Body of pancreas (tissue), 4 donors: Measurements from ENCODE around the gene PDZD7. TPM values are rescaled to one million over a fixed set of nuclear protein-coding genes. Genes with fewer than 3 reads are reported as not detected.

ENCODE experiments used
- ATAC-seq: fragments of 150-250 bp; one replicate; pipeline ENCODE4 v1.9.1; 2016
- DNase-seq, 4 donors: peaks; one replicate each; pipeline ENCODE4 v3.0.0-alpha.2; 2019
- H3K27ac ChIP-seq, 4 donors: fragments of 200-600 bp; sonication (generic); 1 replicate in 3 of 4; 2 replicates in 1 of 4; pipeline versions ENCODE4 v1.5.1 to v1.6.1; 2016 to 2019; ENCODE audit warnings: mild to moderate bottlenecking in 1 of 4, mixed read lengths in 1 of 4, moderate library complexity in 1 of 4
- H3K27me3 ChIP-seq, 2 donors: fragments of 200-600 bp; sonication (generic); one replicate each; pipeline ENCODE4 v1.6.0; 2016; ENCODE audit warnings: mild to moderate bottlenecking in 1 of 2
- H3K36me3 ChIP-seq, 2 donors: fragments of 200-600 bp; sonication (generic); replicated peaks in 1 of 2; 2 replicates each; pipeline ENCODE4 v1.5.1; 2016; ENCODE audit warnings: low read depth in 2 of 2; ENCODE audit not compliant: insufficient read depth in 1 of 2
- H3K4me1 ChIP-seq: fragments of 200-600 bp; sonication (generic); one replicate; pipeline ENCODE4 v1.6.0; 2016
- H3K4me3 ChIP-seq, 2 donors: fragments of 200-600 bp; sonication (generic); 1 replicate in 1 of 2; 2 replicates in 1 of 2; pipeline ENCODE4 v1.5.1; 2016 to 2019
- H3K9me3 ChIP-seq, 3 donors: fragments of 200-600 bp; sonication (generic); 1 replicate in 2 of 3; 2 replicates in 1 of 3; pipeline ENCODE4 v1.5.1; 2016
- CTCF ChIP-seq, 7 experiments: fragments of 450-650 bp in 4 of 7; fragments of 200-600 bp in 3 of 7; sonication (generic) in 3 of 7; IDR thresholded peaks; one replicate each; pipeline ENCODE4 v1.5.1; 2016 to 2019; ENCODE audit warnings: antibody characterized with exemption in 7 of 7
- POLR2A ChIP-seq, 3 donors: fragments of 450-650 bp; IDR thresholded peaks; one replicate each; pipeline ENCODE4 v1.6.1; 2016; ENCODE audit warnings: antibody characterized with exemption in 3 of 3, mild to moderate bottlenecking in 2 of 3
- WGBS, 2 donors: methylation state at CpG; one replicate each; pipeline ENCODE4 v1.1.5; 2017; 5-methylcytosine and 5-hydroxymethylcytosine counted together
- intact Hi-C: fragments of 100-400 bp; cut with DNase I; formaldehyde crosslinking; loops from one replicate; pipeline ENCODE4 v1.15.1; 2023
- total RNA-seq, 2 donors: library from RNA; depleted of rRNA; stranded (reverse); fragments of >200 nt; gene quantifications; one replicate each; pipeline ENCODE4 v1.1.0, GENCODE V29; 2016

Gene PDZD7
- total RNA-seq, 2 donors from 2014 or later = 0.52 to 0.66 TPM

GRCh38 chr10:101040851-101041250 lies 9.9 kb upstream of the PDZD7 start:
- 24 to 30% methylated on average over 2 of the region's 2 CpGs for WGBS, 2 donors
- Histone ChIP-seq H3K27me3 (no peaks in the 10 kb centered on the region), H3K4me3 (no peak overlapping the region), H3K4me1 (peaks cover 20% of the 10 kb centered on the region), H3K9me3 (no peaks in the 10 kb centered on the region), H3K27ac (no peak overlapping the region), H3K36me3 (peaks cover 0 to 8% of the 10 kb centered on the region in 2 donors)
- TF ChIP-seq POLR2A (IDR thresholded peaks at IDR 0.05) (no peak), CTCF (IDR thresholded peaks at IDR 0.05) (no peak)
- ATAC-seq = no peak
- intact Hi-C loops = no loop called here
- no peak for DNase-seq

GRCh38 chr10:101040061-101040460 lies 9.1 kb upstream of the PDZD7 start:
- ATAC-seq (no peak), DNase-seq (no peak)
- intact Hi-C loops = no loop called here
- H3K27me3 ChIP-seq = no peaks in the 10 kb centered on the region
- peaks cover 20% of the 10 kb centered on the region for H3K4me1 ChIP-seq
- no peaks in the 10 kb centered on the region for H3K9me3 ChIP-seq
- H3K27ac ChIP-seq = no peak overlapping the region
- WGBS, 2 donors = 93 to 98% methylated on average over 3 of the region's 3 CpGs
- TF ChIP-seq CTCF (IDR thresholded peaks at IDR 0.05) (no peak), POLR2A (IDR thresholded peaks at IDR 0.05) (no peak)
- H3K4me3 ChIP-seq = no peak overlapping the region
- H3K36me3 ChIP-seq = peaks cover 0 to 8% of the 10 kb centered on the region in 2 donors

GRCh38 chr10:101038484-101038883 lies 7.6 kb upstream of the PDZD7 start:
- 75 to 81% methylated on average over 5 of the region's 5 CpGs for WGBS, 2 donors
- peaks cover 24% of the 10 kb centered on the region for H3K4me1 ChIP-seq
- H3K27ac ChIP-seq = no peak overlapping the region
- intact Hi-C loops = no loop called here
- H3K36me3 ChIP-seq = peaks cover 0 to 8% of the 10 kb centered on the region in 2 donors
- no peak overlapping the region for H3K4me3 ChIP-seq
- ATAC-seq (no peak), DNase-seq (no peak)
- H3K27me3 ChIP-seq = no peaks in the 10 kb centered on the region
- no peaks in the 10 kb centered on the region for H3K9me3 ChIP-seq
- TF ChIP-seq POLR2A (IDR thresholded peaks at IDR 0.05) (no peak), CTCF (IDR thresholded peaks at IDR 0.05) (no peak)

GRCh38 chr10:101036726-101037125 lies 5.8 kb upstream of the PDZD7 start:
- intact Hi-C loops = no loop called here
- H3K27me3 ChIP-seq = no peaks in the 10 kb centered on the region
- H3K9me3 ChIP-seq = no peaks in the 10 kb centered on the region
- H3K4me3 ChIP-seq = no peak overlapping the region
- 73 to 88% methylated on average over 1 to 7 of the region's 7 CpGs for WGBS, 2 donors
- no peak for TF ChIP-seq CTCF (IDR thresholded peaks at IDR 0.05)
- TF ChIP-seq POLR2A (IDR thresholded peaks at IDR 0.05) = no peak
- H3K27ac ChIP-seq = no peak overlapping the region
- ATAC-seq (no peak), DNase-seq (no peak)
- peaks cover 26% of the 10 kb centered on the region for H3K4me1 ChIP-seq
- H3K36me3 ChIP-seq = peaks cover 0 to 8% of the 10 kb centered on the region in 2 donors

GRCh38 chr10:101035916-101036702 lies 5.2 kb upstream of the PDZD7 start:
- WGBS, 2 donors = 78 to 83% methylated on average over 9 of the region's 10 CpGs
- TF ChIP-seq CTCF (IDR thresholded peaks at IDR 0.05) (no peak), POLR2A (IDR thresholded peaks at IDR 0.05) (no peak)
- DNase-seq = no peak
- intact Hi-C loops = no loop called here
- no peak for ATAC-seq
- Histone ChIP-seq H3K4me1 (peaks cover 26% of the 10 kb centered on the region), H3K27ac (no peak overlapping the region), H3K4me3 (no peak overlapping the region), H3K36me3 (peaks cover 0 to 8% of the 10 kb centered on the region in 2 donors), H3K27me3 (no peaks in the 10 kb centered on the region), H3K9me3 (no peaks in the 10 kb centered on the region)
